HG03571 (cell line): ENCODE data around the gene PGP.

ENCODE experiments used
- ATAC-seq: cut with Tn5 transposase; IDR thresholded peaks from one replicate; pipeline ENCODE4 v1.9.1; 2021; ENCODE audit not compliant: unreplicated experiment

Gene PGP

GRCh38 chr16:2200313-2200712 is 14.3 kb downstream of the PGP start:
- no peak for ATAC-seq

- ATAC-seq = no peak
Measured at GRCh38 chr16:2199621-2200139, 15.0 kb downstream of the PGP start.

- no peak for ATAC-seq
Measured at GRCh38 chr16:2199095-2199494, 15.5 kb downstream of the PGP start.

GRCh38 chr16:2198283-2198682 is 16.4 kb downstream of the PGP start:
- no peak for ATAC-seq

GRCh38 chr16:2197765-2198164 is 16.9 kb downstream of the PGP start:
- ATAC-seq = no peak

- ATAC-seq = no peak
Measured at GRCh38 chr16:2196981-2197511, 17.6 kb downstream of the PGP start.

- ATAC-seq = no peak
Measured at GRCh38 chr16:2196162-2196980, 18.3 kb downstream of the PGP start, which contains the start of gene CASKIN1. Gene CASKIN1 (minus strand): TSS chr16:2196605. CDS start chr16:2196432, 173 bp downstream.

GRCh38 chr16:2195322-2196161 is 19.1 kb downstream of the PGP start:
- no peak for ATAC-seq

GRCh38 chr16:2194852-2195321 is 19.8 kb downstream of the PGP start:
- no peak for ATAC-seq

- ATAC-seq = no peak
Measured at GRCh38 chr16:2194166-2194834, 20.3 kb downstream of the PGP start.

GRCh38 chr16:2191446-2191706 is 23.3 kb downstream of the PGP start:
- ATAC-seq = no peak

- no peak for ATAC-seq
Measured at GRCh38 chr16:2190659-2191445, 23.8 kb downstream of the PGP start.

GRCh38 chr16:2190002-2190658 is 24.5 kb downstream of the PGP start:
- no peak for ATAC-seq

GRCh38 chr16:2189252-2189893 is 25.3 kb downstream of the PGP start:
- no peak for ATAC-seq

GRCh38 chr16:2188395-2188794 is 26.2 kb downstream of the PGP start:
- no peak for ATAC-seq

GRCh38 chr16:2187212-2187611 is 27.4 kb downstream of the PGP start:
- no peak for ATAC-seq

- ATAC-seq = no peak
Measured at GRCh38 chr16:2186505-2186904, 28.1 kb downstream of the PGP start.

- ATAC-seq = no peak
Measured at GRCh38 chr16:2186064-2186463, 28.6 kb downstream of the PGP start.

- no peak for ATAC-seq
Measured at GRCh38 chr16:2184962-2185361, 29.7 kb downstream of the PGP start.
